ENCODE results near the gene HHLA2. TPM values are rescaled to one million over a fixed set of nuclear protein-coding genes. Genes with fewer than 3 reads are reported as not detected.

The HHLA2 gene
- total RNA-seq, 6 experiments from 2014 or later = not detected

GRCh38 chr3:108396336-108396735 is 100.0 kb downstream of the HHLA2 start:
- no peak for DNase-seq
- no peak for TF ChIP-seq CTCF (IDR thresholded peaks at IDR 0.05)
- no peaks in the 10 kb centered on the region for H3K36me3 Mint-ChIP-seq (ENCODE audit: low read depth)
- H3K4me3 Mint-ChIP-seq = no peak overlapping the region
- no peaks in the 10 kb centered on the region; the same call in 1 of the 2 replicates for H3K4me1 Mint-ChIP-seq (ENCODE audit: low read depth)
- no peaks in the 10 kb centered on the region for H3K9me3 Mint-ChIP-seq
- H3K27ac Mint-ChIP-seq = no peak overlapping the region
- peaks cover 21% of the 10 kb centered on the region; the same call in 1 of the 2 replicates for H3K27me3 Mint-ChIP-seq (ENCODE audit: insufficient read depth)

GRCh38 chr3:108398510-108398909 is 102.2 kb downstream of the HHLA2 start:
- H3K36me3 Mint-ChIP-seq (ENCODE audit: low read depth) = no peaks in the 10 kb centered on the region
- DNase-seq = no peak
- H3K27me3 Mint-ChIP-seq (ENCODE audit: insufficient read depth) = peaks cover 17% of the 10 kb centered on the region; the same call in 1 of the 2 replicates
- no peak for TF ChIP-seq CTCF (IDR thresholded peaks at IDR 0.05)
- no peaks in the 10 kb centered on the region for H3K9me3 Mint-ChIP-seq
- no peak overlapping the region for H3K4me3 Mint-ChIP-seq
- no peak overlapping the region for H3K27ac Mint-ChIP-seq
- H3K4me1 Mint-ChIP-seq (ENCODE audit: low read depth) = peaks cover 2% of the 10 kb centered on the region; the same call in 1 of the 2 replicates

- DNase-seq = no peak
- TF ChIP-seq CTCF (IDR thresholded peaks at IDR 0.05) = no peak
- H3K4me1 Mint-ChIP-seq (ENCODE audit: low read depth) = peaks cover 29% of the 10 kb centered on the region
- peaks cover 7% of the 10 kb centered on the region; the same call in 1 of the 2 replicates for H3K27me3 Mint-ChIP-seq (ENCODE audit: insufficient read depth)
- H3K4me3 Mint-ChIP-seq = no peak overlapping the region
- H3K27ac Mint-ChIP-seq = no peak overlapping the region
- no peaks in the 10 kb centered on the region for H3K9me3 Mint-ChIP-seq
- no peaks in the 10 kb centered on the region for H3K36me3 Mint-ChIP-seq (ENCODE audit: low read depth)
Observed at GRCh38 chr3:108401836-108402235, 105.5 kb downstream of the HHLA2 start.

- H3K9me3 Mint-ChIP-seq = no peaks in the 10 kb centered on the region
- H3K4me1 Mint-ChIP-seq (ENCODE audit: low read depth) = peaks cover 39% of the 10 kb centered on the region
- no peak overlapping the region for H3K27ac Mint-ChIP-seq
- H3K36me3 Mint-ChIP-seq (ENCODE audit: low read depth) = no peaks in the 10 kb centered on the region
- TF ChIP-seq CTCF (IDR thresholded peaks at IDR 0.05) = no peak
- DNase-seq = no peak
- no peak overlapping the region for H3K4me3 Mint-ChIP-seq
- H3K27me3 Mint-ChIP-seq (ENCODE audit: insufficient read depth) = 0 out of 2 replicates have a peak, but pooled peaks cover 4% of the 10 kb centered on the region
Observed at GRCh38 chr3:108403198-108403597, 106.8 kb downstream of the HHLA2 start.

GRCh38 chr3:108403686-108404345 is 107.5 kb downstream of the HHLA2 start:
- Mint-ChIP-seq H3K4me3 (no peak overlapping the region), H3K36me3 (ENCODE audit: low read depth) (no peaks in the 10 kb centered on the region), H3K27me3 (ENCODE audit: insufficient read depth) (peaks cover 4% of the 10 kb centered on the region; the same call in 1 of the 2 replicates), H3K4me1 (ENCODE audit: low read depth) (peaks cover 41% of the 10 kb centered on the region), H3K27ac (no peak overlapping the region), H3K9me3 (no peaks in the 10 kb centered on the region)
- no peak for DNase-seq
- no peak for TF ChIP-seq CTCF (IDR thresholded peaks at IDR 0.05)
